Hepatocyte (in vitro differentiated cells): ENCODE data around the gene TTYH2. TPM values are rescaled to one million over a fixed set of nuclear protein-coding genes. Genes with fewer than 3 reads are reported as not detected.
A peak's percentile ranks its signal among the peaks of the same experiment; 100 is the strongest.

ENCODE experiments used
- DNase-seq: peaks from one replicate; pipeline ENCODE4 v3.0.0-alpha.2; 2016; ENCODE audit warnings: low spot score
- H2AFZ ChIP-seq: fragments of 200-600 bp; sonication (generic); 2 replicates; pipeline ENCODE4 v1.6.0; 2016; ENCODE audit warnings: antibody characterized with exemption, mild to moderate bottlenecking
- H3K27ac ChIP-seq: fragments of 200-600 bp; sonication (generic); 2 replicates; pipeline ENCODE4 v1.5.1; 2016; ENCODE audit warnings: mild to moderate bottlenecking
- H3K27me3 ChIP-seq: fragments of 200-600 bp; sonication (generic); 2 replicates; pipeline ENCODE4 v1.6.1; 2016
- H3K36me3 ChIP-seq: fragments of 200-600 bp; sonication (generic); replicated peaks from 2 replicates; pipeline ENCODE4 v1.5.1; 2016; ENCODE audit warnings: low read depth; ENCODE audit not compliant: insufficient read depth
- H3K4me1 ChIP-seq: fragments of 200-600 bp; sonication (generic); 2 replicates; pipeline ENCODE4 v1.5.1; 2016; ENCODE audit warnings: mild to moderate bottlenecking, moderate library complexity; ENCODE audit not compliant: insufficient read depth
- H3K4me2 ChIP-seq: fragments of 200-600 bp; sonication (generic); 2 replicates; pipeline ENCODE4 v1.6.0; 2016
- H3K4me3 ChIP-seq: fragments of 200-600 bp; sonication (generic); 2 replicates; pipeline ENCODE4 v1.5.1; 2016; ENCODE audit warnings: mild to moderate bottlenecking
- H3K79me2 ChIP-seq: fragments of 200-600 bp; sonication (generic); 2 replicates; pipeline ENCODE4 v1.6.0; 2017; ENCODE audit warnings: mild to moderate bottlenecking
- H3K9me2 ChIP-seq: fragments of 200-600 bp; sonication (generic); replicated peaks from 2 replicates; pipeline ENCODE4 v1.6.0; 2017; ENCODE audit warnings: mild to moderate bottlenecking; ENCODE audit not compliant: insufficient read depth
- H3K9me3 ChIP-seq: fragments of 200-600 bp; sonication (generic); 2 replicates; pipeline ENCODE4 v1.5.1; 2016; ENCODE audit warnings: low read depth, mild to moderate bottlenecking
- H4K20me1 ChIP-seq: fragments of 200-600 bp; sonication (generic); 2 replicates; pipeline ENCODE4 v1.6.0; 2016; ENCODE audit warnings: mild to moderate bottlenecking; ENCODE audit not compliant: insufficient read depth, poor library complexity, severe bottlenecking
- EZH2 ChIP-seq: fragments of 200-600 bp; sonication (generic); IDR thresholded peaks from 2 replicates; pipeline ENCODE4 v1.6.1; 2016; ENCODE audit warnings: antibody characterized with exemption, mild to moderate bottlenecking, borderline replicate concordance
- EZH2phosphoT487 ChIP-seq: fragments of 200-600 bp; sonication (generic); IDR thresholded peaks from one replicate; pipeline ENCODE4 v1.6.1; 2018; ENCODE audit warnings: antibody characterized with exemption, mild to moderate bottlenecking, low read depth, moderate library complexity; ENCODE audit not compliant: unreplicated experiment, severe bottlenecking
- WGBS: methylation state at CpG from one replicate; pipeline ENCODE4 v1.1.6; 2016; ENCODE audit warnings: low lambda C conversion rate; ENCODE audit errors: missing lambda C conversion rate; 5-methylcytosine and 5-hydroxymethylcytosine counted together
- polyA plus RNA-seq: library from polyadenylated mRNA; unstranded; fragments of >200 nt; fragmentation: Nextera tagmentation; extraction: Ambion mirVana; gene quantifications from 2 replicates; pipeline ENCODE4 v1.2.1, GENCODE V29; 2016
- total RNA-seq: library from RNA; depleted of rRNA; stranded (reverse); fragments of >200 nt; gene quantifications from 2 replicates; pipeline ENCODE4 v1.2.3, GENCODE V29; 2014
- TF ChIP-seq, protein P1 (sequence below): fragments of 200-600 bp; sonication (generic); IDR thresholded peaks from 2 replicates; pipeline ENCODE4 v1.5.1; 2016; ENCODE audit warnings: antibody characterized with exemption, mild to moderate bottlenecking; ENCODE audit not compliant: poor library complexity

The TTYH2 gene
- total and polyA plus RNA-seq, 2 experiments from 2014 or later: 7.4 to 7.8 TPM

DNA sequence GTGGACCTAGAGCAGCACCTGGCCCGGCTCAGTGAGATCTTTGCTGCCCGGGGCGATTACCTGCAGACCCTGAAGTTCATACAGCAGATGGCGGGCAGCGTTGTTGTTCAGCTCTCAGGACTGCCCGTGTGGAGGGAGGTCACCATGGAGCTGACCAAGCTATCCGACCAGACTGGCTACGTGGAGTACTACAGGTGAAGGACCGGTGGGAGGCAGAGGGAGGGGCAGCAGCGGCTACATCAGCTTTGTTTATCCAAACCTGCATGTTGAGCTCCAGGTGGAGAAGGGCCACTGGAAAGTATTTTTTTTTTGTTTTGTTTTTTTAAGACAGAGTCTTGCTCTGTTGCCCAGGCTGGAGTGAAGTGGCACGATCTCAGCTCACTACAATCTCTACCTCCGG lies 23.9 kb downstream of the TTYH2 start:
- no peak overlapping the region for H3K4me2 ChIP-seq
- no peak for DNase-seq
- H3K79me2 ChIP-seq: no peaks in the 10 kb centered on the region
- 79% methylated on average over 12 of the region's 12 CpGs for WGBS
- no peaks in the 10 kb centered on the region for H3K9me3 ChIP-seq
- H3K9me2 ChIP-seq: no peaks in the 10 kb centered on the region
- no peak overlapping the region for H3K4me3 ChIP-seq
- no peaks in the 10 kb centered on the region for H3K36me3 ChIP-seq
- H3K27ac ChIP-seq: no peak overlapping the region
- no peaks in the 10 kb centered on the region for H3K27me3 ChIP-seq
- no peaks in the 10 kb centered on the region for H3K4me1 ChIP-seq
- H2AFZ ChIP-seq: no peak overlapping the region
- no peaks in the 10 kb centered on the region for H4K20me1 ChIP-seq
- TF ChIP-seq EZH2 (no peak), EZH2phosphoT487 (no peak)
- TF ChIP-seq, protein P1, sequence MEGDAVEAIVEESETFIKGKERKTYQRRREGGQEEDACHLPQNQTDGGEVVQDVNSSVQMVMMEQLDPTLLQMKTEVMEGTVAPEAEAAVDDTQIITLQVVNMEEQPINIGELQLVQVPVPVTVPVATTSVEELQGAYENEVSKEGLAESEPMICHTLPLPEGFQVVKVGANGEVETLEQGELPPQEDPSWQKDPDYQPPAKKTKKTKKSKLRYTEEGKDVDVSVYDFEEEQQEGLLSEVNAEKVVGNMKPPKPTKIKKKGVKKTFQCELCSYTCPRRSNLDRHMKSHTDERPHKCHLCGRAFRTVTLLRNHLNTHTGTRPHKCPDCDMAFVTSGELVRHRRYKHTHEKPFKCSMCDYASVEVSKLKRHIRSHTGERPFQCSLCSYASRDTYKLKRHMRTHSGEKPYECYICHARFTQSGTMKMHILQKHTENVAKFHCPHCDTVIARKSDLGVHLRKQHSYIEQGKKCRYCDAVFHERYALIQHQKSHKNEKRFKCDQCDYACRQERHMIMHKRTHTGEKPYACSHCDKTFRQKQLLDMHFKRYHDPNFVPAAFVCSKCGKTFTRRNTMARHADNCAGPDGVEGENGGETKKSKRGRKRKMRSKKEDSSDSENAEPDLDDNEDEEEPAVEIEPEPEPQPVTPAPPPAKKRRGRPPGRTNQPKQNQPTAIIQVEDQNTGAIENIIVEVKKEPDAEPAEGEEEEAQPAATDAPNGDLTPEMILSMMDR: no peak

DNA sequence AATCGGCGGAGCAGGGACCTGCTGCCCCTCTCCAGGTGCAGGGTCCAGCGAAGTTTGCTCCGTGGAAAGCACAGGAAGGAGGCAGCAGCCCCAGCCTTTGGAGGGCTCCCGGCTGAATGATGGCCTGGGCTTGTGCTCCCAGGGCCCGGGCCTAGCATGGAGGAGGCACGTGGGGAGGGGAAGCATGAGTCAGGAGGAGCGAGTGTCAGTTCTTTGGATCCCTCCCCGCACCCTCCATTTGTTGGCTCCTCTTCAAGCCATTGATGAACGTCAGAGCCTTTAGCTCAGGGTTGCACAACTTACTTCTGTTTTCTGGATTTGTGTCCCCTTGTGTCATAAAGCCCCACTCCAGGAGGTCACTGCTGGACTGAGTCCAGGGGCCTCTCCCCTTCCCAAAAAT lies 25.8 kb downstream of the TTYH2 start:
- no peak for DNase-seq
- Histone ChIP-seq H3K4me1 (no peaks in the 10 kb centered on the region), H3K27me3 (no peaks in the 10 kb centered on the region), H3K36me3 (no peaks in the 10 kb centered on the region), H3K9me3 (no peaks in the 10 kb centered on the region), H3K4me3 (no peak overlapping the region), H3K4me2 (no peak overlapping the region), H3K9me2 (no peaks in the 10 kb centered on the region), H3K27ac (no peak overlapping the region), H3K79me2 (no peaks in the 10 kb centered on the region), H2AFZ (no peak overlapping the region), H4K20me1 (no peaks in the 10 kb centered on the region)
- 82% methylated on average over 10 of the region's 10 CpGs for WGBS
- TF ChIP-seq EZH2 (no peak), EZH2phosphoT487 (no peak)
- TF ChIP-seq, protein P1: no peak

- H4K20me1 ChIP-seq: no peaks in the 10 kb centered on the region
- H3K27ac ChIP-seq: peak overlapping the region; percentile 28
- no peaks in the 10 kb centered on the region for H3K36me3 ChIP-seq
- no peaks in the 10 kb centered on the region for H3K79me2 ChIP-seq
- no peaks in the 10 kb centered on the region for H3K27me3 ChIP-seq
- H2AFZ ChIP-seq: no peak overlapping the region
- H3K4me3 ChIP-seq: no peak overlapping the region
- no peaks in the 10 kb centered on the region for H3K9me3 ChIP-seq
- no peak overlapping the region for H3K4me2 ChIP-seq
- TF ChIP-seq, protein P1: no peak
- no peak for TF ChIP-seq EZH2
- TF ChIP-seq EZH2phosphoT487: no peak
- peak; percentile 57 for DNase-seq
- H3K9me2 ChIP-seq: no peaks in the 10 kb centered on the region
- WGBS: 64% methylated on average over 11 of the region's 11 CpGs
- H3K4me1 ChIP-seq: peaks cover 6% of the 10 kb centered on the region
Observed at GRCh38 chr17:74240618-74241205, 27.3 kb downstream of the TTYH2 start.

- Histone ChIP-seq H3K4me3 (no peak overlapping the region), H4K20me1 (no peaks in the 10 kb centered on the region), H3K79me2 (no peaks in the 10 kb centered on the region), H3K36me3 (no peaks in the 10 kb centered on the region), H3K4me2 (no peak overlapping the region), H3K9me2 (no peaks in the 10 kb centered on the region), H3K27me3 (no peaks in the 10 kb centered on the region), H3K27ac (peak overlapping the region; percentile 28), H3K9me3 (no peaks in the 10 kb centered on the region), H3K4me1 (peaks cover 7% of the 10 kb centered on the region), H2AFZ (no peak overlapping the region)
- no peak for DNase-seq
- WGBS: 93% methylated on average over 10 of the region's 10 CpGs
- no peak for TF ChIP-seq EZH2
- TF ChIP-seq EZH2phosphoT487: no peak
- TF ChIP-seq, protein P1: no peak
Observed at GRCh38 chr17:74241431-74241830, 28.1 kb downstream of the TTYH2 start.
